HG03460 (cell line): Measurements from ENCODE around the gene TEC.

Experiments used
- ATAC-seq: cut with Tn5 transposase; IDR thresholded peaks from one replicate; pipeline ENCODE4 v1.9.1; 2021; ENCODE audit not compliant: unreplicated experiment

The TEC gene

DNA sequence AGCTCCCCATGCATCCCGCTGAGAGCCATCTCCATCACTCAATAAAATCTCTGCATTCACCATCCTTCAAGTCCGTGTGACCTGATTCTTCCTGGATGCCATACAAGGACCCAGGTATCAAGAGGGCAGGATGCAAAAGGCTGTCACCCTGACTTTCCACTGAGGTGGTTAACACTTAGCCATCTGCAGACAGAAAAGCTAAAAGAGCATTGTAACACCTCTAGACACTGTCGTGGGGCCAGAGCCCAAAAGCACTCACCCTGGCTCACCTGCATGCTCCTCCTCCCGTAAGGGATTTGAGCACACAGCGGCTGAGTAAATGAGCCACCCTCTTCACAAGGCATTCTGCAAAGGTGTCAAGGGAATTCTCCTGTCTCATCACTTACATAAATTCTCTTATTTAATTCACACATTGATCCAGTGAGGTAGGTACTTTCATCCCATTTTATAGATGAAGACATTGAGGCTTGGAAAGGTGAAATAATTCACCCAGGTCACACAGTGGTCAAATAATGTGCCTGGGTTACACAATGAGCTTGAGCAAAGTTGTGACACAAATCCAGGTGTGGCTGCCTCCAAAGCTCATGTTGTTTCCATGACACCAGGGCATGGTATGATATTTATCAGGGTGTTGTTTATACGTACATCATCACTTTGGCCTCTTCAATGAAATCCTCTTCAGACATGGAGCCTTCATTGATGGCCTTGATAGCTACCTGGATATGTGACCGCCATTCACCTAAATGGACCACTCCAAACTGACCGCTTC, 183.6 kb downstream of the TEC start:
- no peak for ATAC-seq
